HUES6 (cell line): ENCODE measurements around the gene NFXL1.

Experiments used
- H3K27ac ChIP-seq: 2 replicates; pipeline ENCODE4 v1.7.0; 2013; ENCODE audit warnings: low read depth, mild to moderate bottlenecking, low read length, inconsistent platforms
- H3K27me3 ChIP-seq: 2 replicates; pipeline ENCODE4 v1.6.1; 2013; ENCODE audit warnings: low read length; ENCODE audit not compliant: control insufficient read depth, insufficient read depth
- H3K36me3 ChIP-seq: 2 replicates; pipeline ENCODE4 v1.6.1; 2013; ENCODE audit warnings: low read length; ENCODE audit not compliant: control insufficient read depth, insufficient read depth
- H3K4me1 ChIP-seq: 2 replicates; pipeline ENCODE4 v1.6.1; 2013; ENCODE audit warnings: low read length; ENCODE audit not compliant: control insufficient read depth, insufficient read depth
- H3K4me3 ChIP-seq: 2 replicates; pipeline ENCODE4 v1.5.1; 2013; ENCODE audit warnings: low read depth, low read length
- H3K9ac ChIP-seq: one replicate; pipeline ENCODE4 v1.6.1; 2013; ENCODE audit warnings: mild to moderate bottlenecking, low read length
- H3K9me3 ChIP-seq: 2 replicates; pipeline ENCODE4 v1.6.1; 2013; ENCODE audit warnings: low read depth, low read length; ENCODE audit not compliant: control insufficient read depth, insufficient read depth

NFXL1 gene

GRCh38 chr4:47831026-47831679, 83.2 kb downstream of the NFXL1 start:
- no peak overlapping the region for H3K9ac ChIP-seq
- peaks cover 4% of the 10 kb centered on the region; the same call in 1 of the 2 replicates for H3K27me3 ChIP-seq
- no peak overlapping the region for H3K4me3 ChIP-seq
- no peak overlapping the region for H3K27ac ChIP-seq
- H3K36me3 ChIP-seq: no peaks in the 10 kb centered on the region
- H3K4me1 ChIP-seq: peaks cover 8% of the 10 kb centered on the region; the same call in 1 of the 2 replicates
- H3K9me3 ChIP-seq: no peaks in the 10 kb centered on the region

GRCh38 chr4:47830265-47831025, 83.9 kb downstream of the NFXL1 start:
- Histone ChIP-seq H3K4me3 (no peak overlapping the region), H3K27ac (no peak overlapping the region), H3K27me3 (0 out of 2 replicates have a peak, but pooled peaks cover under 1% of the 10 kb centered on the region), H3K9ac (no peak overlapping the region), H3K36me3 (no peaks in the 10 kb centered on the region), H3K4me1 (peaks cover 1% of the 10 kb centered on the region; the same call in 1 of the 2 replicates), H3K9me3 (no peaks in the 10 kb centered on the region)

DNA sequence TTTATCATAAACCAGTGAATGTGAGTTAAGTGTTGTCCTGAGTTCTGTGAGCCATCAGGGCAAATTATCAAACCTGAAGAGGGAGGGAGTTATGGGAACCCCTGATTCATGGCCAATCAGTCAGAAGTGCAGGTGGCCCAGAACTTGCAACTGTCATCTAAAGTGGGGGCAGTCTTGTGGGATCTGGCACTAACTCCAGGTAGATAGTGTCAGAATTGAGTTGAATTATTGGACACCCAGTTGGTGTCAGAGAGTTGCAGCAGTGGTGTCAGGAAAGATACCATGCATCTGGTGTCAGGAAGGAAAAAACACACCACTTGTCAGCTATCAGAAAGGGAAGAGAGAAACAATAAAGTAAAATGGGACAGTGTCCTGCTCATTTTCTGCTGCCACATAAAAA, 84.9 kb downstream of the NFXL1 start:
- H3K27me3 ChIP-seq: no peaks in the 10 kb centered on the region
- H3K4me3 ChIP-seq: no peak overlapping the region
- H3K9me3 ChIP-seq: no peaks in the 10 kb centered on the region
- no peak overlapping the region for H3K9ac ChIP-seq
- no peaks in the 10 kb centered on the region for H3K36me3 ChIP-seq
- peaks cover 10% of the 10 kb centered on the region for H3K4me1 ChIP-seq
- no peak overlapping the region for H3K27ac ChIP-seq

- no peaks in the 10 kb centered on the region for H3K27me3 ChIP-seq
Measured at GRCh38 chr4:47827343-47828047, 86.9 kb downstream of the NFXL1 start.

GRCh38 chr4:47824840-47825239, 89.5 kb downstream of the NFXL1 start:
- Histone ChIP-seq H3K36me3 (no peaks in the 10 kb centered on the region), H3K9me3 (no peaks in the 10 kb centered on the region), H3K4me1 (peaks cover 10% of the 10 kb centered on the region), H3K27ac (no peak overlapping the region), H3K4me3 (no peak overlapping the region), H3K9ac (no peak overlapping the region), H3K27me3 (no peaks in the 10 kb centered on the region)

More at GRCh38 chr4:47827343-47828047, 86.9 kb downstream of the NFXL1 start:
- H3K27ac ChIP-seq: no peak overlapping the region
- H3K9ac ChIP-seq: no peak overlapping the region
- H3K4me1 ChIP-seq: peaks cover 10% of the 10 kb centered on the region
- no peaks in the 10 kb centered on the region for H3K36me3 ChIP-seq
- H3K4me3 ChIP-seq: no peak overlapping the region
- no peaks in the 10 kb centered on the region for H3K9me3 ChIP-seq

GRCh38 chr4:47819178-47819577, 95.2 kb downstream of the NFXL1 start:
- Histone ChIP-seq H3K9me3 (no peaks in the 10 kb centered on the region), H3K9ac (no peak overlapping the region), H3K27ac (no peak overlapping the region)

GRCh38 chr4:47817275-47817674, 97.1 kb downstream of the NFXL1 start:
- no peaks in the 10 kb centered on the region for H3K4me1 ChIP-seq
- no peaks in the 10 kb centered on the region for H3K9me3 ChIP-seq
- no peaks in the 10 kb centered on the region for H3K36me3 ChIP-seq
- no peak overlapping the region for H3K4me3 ChIP-seq
- no peak overlapping the region for H3K27ac ChIP-seq
- no peaks in the 10 kb centered on the region for H3K27me3 ChIP-seq
- no peak overlapping the region for H3K9ac ChIP-seq

More at GRCh38 chr4:47819178-47819577, 95.2 kb downstream of the NFXL1 start:
- Histone ChIP-seq H3K36me3 (no peaks in the 10 kb centered on the region), H3K27me3 (no peaks in the 10 kb centered on the region), H3K4me3 (no peak overlapping the region), H3K4me1 (no peaks in the 10 kb centered on the region)

- H3K4me3 ChIP-seq: no peak overlapping the region
- no peaks in the 10 kb centered on the region for H3K9me3 ChIP-seq
- no peak overlapping the region for H3K27ac ChIP-seq
- no peak overlapping the region for H3K9ac ChIP-seq
- H3K36me3 ChIP-seq: no peaks in the 10 kb centered on the region
- H3K27me3 ChIP-seq: no peaks in the 10 kb centered on the region
- H3K4me1 ChIP-seq: no peaks in the 10 kb centered on the region
Measured at GRCh38 chr4:47816748-47817147, 97.6 kb downstream of the NFXL1 start.

DNA sequence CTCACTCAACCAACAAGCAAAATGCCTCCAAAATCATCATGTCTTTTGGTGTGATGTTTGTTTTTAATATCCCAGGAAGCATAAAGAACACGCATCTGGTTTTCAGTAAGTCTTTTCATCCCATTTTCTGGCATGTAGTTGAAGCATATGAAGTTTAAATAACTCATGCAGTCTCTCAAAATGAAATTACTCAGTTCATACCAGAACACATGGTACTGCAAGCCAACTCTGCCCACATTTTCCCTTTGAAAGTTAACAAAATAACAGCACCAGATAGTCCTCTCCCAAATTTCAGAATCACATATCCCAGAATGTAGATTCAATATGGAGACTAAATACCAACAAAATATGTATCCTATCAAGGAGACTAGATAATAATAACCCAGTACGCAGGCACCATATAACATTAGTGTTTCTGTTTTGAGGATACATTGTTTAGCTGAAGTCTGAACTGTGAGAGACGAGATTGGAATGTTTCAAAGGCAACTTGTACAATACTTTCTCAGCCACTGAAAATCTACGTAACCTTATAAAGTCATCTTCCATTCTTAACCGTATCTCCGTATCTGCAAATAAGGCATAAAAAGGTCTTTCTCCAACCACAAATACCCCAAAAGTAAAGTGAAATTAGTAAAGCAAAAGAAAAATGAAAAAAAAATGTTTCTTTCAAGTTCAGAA, 99.6 kb downstream of the NFXL1 start:
- Histone ChIP-seq H3K9ac (no peak overlapping the region), H3K4me1 (no peaks in the 10 kb centered on the region), H3K9me3 (no peaks in the 10 kb centered on the region), H3K36me3 (no peaks in the 10 kb centered on the region), H3K27ac (no peak overlapping the region), H3K27me3 (no peaks in the 10 kb centered on the region), H3K4me3 (no peak overlapping the region)

DNA sequence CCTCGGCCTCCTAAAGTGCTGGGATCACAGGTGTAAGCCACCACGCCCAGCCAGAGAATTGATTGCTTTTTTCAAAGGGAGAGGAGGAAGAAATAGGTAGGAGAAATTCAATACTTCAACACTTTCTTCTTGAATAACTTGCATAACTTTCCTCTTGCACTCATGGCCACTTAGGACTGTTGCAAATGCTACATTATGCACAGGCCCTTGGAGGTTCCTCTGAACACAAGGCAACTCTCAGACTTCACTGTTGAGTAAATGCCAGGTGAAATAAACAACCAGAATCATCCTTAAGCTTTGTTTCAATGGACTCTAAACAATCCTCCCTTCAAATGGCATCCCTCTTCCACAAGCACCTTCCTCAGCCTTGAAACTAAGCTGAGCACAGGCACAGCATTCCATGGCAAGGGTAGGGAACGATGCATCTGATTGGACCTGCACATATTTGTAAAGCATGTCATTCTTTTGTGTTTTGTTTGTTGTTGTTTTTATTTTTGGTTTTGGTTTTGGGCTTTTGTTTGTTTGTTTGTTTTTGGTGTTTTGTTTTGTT, 104.7 kb downstream of the NFXL1 start:
- Histone ChIP-seq H3K4me3 (no peak overlapping the region), H3K9me3 (no peaks in the 10 kb centered on the region), H3K27ac (no peak overlapping the region), H3K36me3 (no peaks in the 10 kb centered on the region), H3K9ac (no peak overlapping the region), H3K4me1 (no peaks in the 10 kb centered on the region), H3K27me3 (no peaks in the 10 kb centered on the region)
